Osteocyte (in vitro differentiated cells): Measurements from ENCODE around the gene RSPO3. TPM values are rescaled to one million over a fixed set of nuclear protein-coding genes. Genes with fewer than 3 reads are reported as not detected.

Experiments
- DNase-seq: peaks from one replicate; pipeline ENCODE4 v3.0.0; 2021; ENCODE audit warnings: mixed read lengths; ENCODE audit not compliant: unreplicated experiment; ENCODE audit errors: extremely low spot score
- H3K27ac Mint-ChIP-seq: one replicate; pipeline ENCODE4 v1.8.0; 2021; ENCODE audit warnings: mild to moderate bottlenecking, mixed read lengths; ENCODE audit not compliant: unreplicated experiment
- H3K27me3 Mint-ChIP-seq: one replicate; pipeline ENCODE4 v1.8.0; 2021; ENCODE audit warnings: mixed read lengths; ENCODE audit not compliant: unreplicated experiment
- H3K36me3 Mint-ChIP-seq: one replicate; pipeline ENCODE4 v1.8.0; 2021; ENCODE audit warnings: mixed read lengths; ENCODE audit not compliant: unreplicated experiment
- H3K4me1 Mint-ChIP-seq: one replicate; pipeline ENCODE4 v1.8.0; 2021; ENCODE audit warnings: mixed read lengths; ENCODE audit not compliant: unreplicated experiment
- H3K4me3 Mint-ChIP-seq: one replicate; pipeline ENCODE4 v1.8.0; 2021; ENCODE audit warnings: mild to moderate bottlenecking, moderate library complexity, mixed read lengths; ENCODE audit not compliant: unreplicated experiment
- H3K9me3 Mint-ChIP-seq: one replicate; pipeline ENCODE4 v1.8.0; 2021; ENCODE audit warnings: mixed read lengths; ENCODE audit not compliant: unreplicated experiment
- CTCF ChIP-seq: fragments of 200-600 bp; sonication (generic); IDR thresholded peaks from 2 replicates; pipeline ENCODE4 v1.5.0; 2021; ENCODE audit warnings: antibody characterized with exemption, mild to moderate bottlenecking, moderate library complexity
- total RNA-seq: library from RNA; stranded (reverse); gene quantifications from 2 replicates; pipeline ENCODE4 v1.2.1, GENCODE V29; 2021

The RSPO3 gene
- total RNA-seq, 1 donor from 2014 or later = 4.5 TPM

- peaks cover 44% of the 10 kb centered on the region for H3K27me3 Mint-ChIP-seq
- no peak for TF ChIP-seq CTCF
- no peaks in the 10 kb centered on the region for H3K4me1 Mint-ChIP-seq
- DNase-seq = no peak
- no peak overlapping the region for H3K4me3 Mint-ChIP-seq
- H3K9me3 Mint-ChIP-seq = no peaks in the 10 kb centered on the region
- no peak overlapping the region for H3K27ac Mint-ChIP-seq
- H3K36me3 Mint-ChIP-seq = no peaks in the 10 kb centered on the region
Observed at GRCh38 chr6:127110712-127111111, 7.8 kb upstream of the RSPO3 start.

- H3K4me1 Mint-ChIP-seq = no peaks in the 10 kb centered on the region
- DNase-seq = no peak
- H3K36me3 Mint-ChIP-seq = no peaks in the 10 kb centered on the region
- H3K9me3 Mint-ChIP-seq = no peaks in the 10 kb centered on the region
- H3K27ac Mint-ChIP-seq = no peak overlapping the region
- H3K27me3 Mint-ChIP-seq = peaks cover 47% of the 10 kb centered on the region
- no peak overlapping the region for H3K4me3 Mint-ChIP-seq
- TF ChIP-seq CTCF = no peak
Observed at GRCh38 chr6:127111526-127111925, 6.9 kb upstream of the RSPO3 start.

- Mint-ChIP-seq H3K4me3 (no peak overlapping the region), H3K9me3 (no peaks in the 10 kb centered on the region), H3K27ac (no peak overlapping the region), H3K36me3 (no peaks in the 10 kb centered on the region), H3K27me3 (peaks cover 49% of the 10 kb centered on the region), H3K4me1 (peaks cover 12% of the 10 kb centered on the region)
- DNase-seq = no peak
- TF ChIP-seq CTCF = no peak
Observed at GRCh38 chr6:127114214-127114760, 4.2 kb upstream of the RSPO3 start.

GRCh38 chr6:127115084-127115655, 3.3 kb upstream of the RSPO3 start:
- Mint-ChIP-seq H3K27ac (no peak overlapping the region), H3K36me3 (no peaks in the 10 kb centered on the region), H3K4me1 (peaks cover 18% of the 10 kb centered on the region), H3K27me3 (peaks cover 55% of the 10 kb centered on the region), H3K4me3 (no peak overlapping the region), H3K9me3 (no peaks in the 10 kb centered on the region)
- no peak for TF ChIP-seq CTCF
- no peak for DNase-seq

- Mint-ChIP-seq H3K27ac (no peak overlapping the region), H3K27me3 (peaks cover 56% of the 10 kb centered on the region), H3K36me3 (no peaks in the 10 kb centered on the region), H3K4me3 (no peak overlapping the region), H3K4me1 (peaks cover 21% of the 10 kb centered on the region), H3K9me3 (no peaks in the 10 kb centered on the region)
- no peak for DNase-seq
- TF ChIP-seq CTCF = no peak
Observed at GRCh38 chr6:127115746-127116145, 2.7 kb upstream of the RSPO3 start.
